22Rv1 (cell line): ENCODE results near the gene KCNJ5.

Source experiments
- H3K27ac ChIP-seq: fragments of 450-650 bp; 2 replicates; pipeline ENCODE4 v1.5.1; 2017
- CTCF ChIP-seq: fragments of 450-650 bp; IDR thresholded peaks from 2 replicates; pipeline ENCODE4 v1.5.1; 2017; ENCODE audit warnings: mild to moderate bottlenecking
- ZFX ChIP-seq: fragments of 450-650 bp; IDR thresholded peaks from 2 replicates; pipeline ENCODE4 v1.6.1; 2017; ENCODE audit warnings: antibody characterized with exemption, borderline replicate concordance

The KCNJ5 gene

GRCh38 chr11:128860571-128861361 is 30.4 kb upstream of the KCNJ5 start:
- no peak overlapping the region for H3K27ac ChIP-seq
- TF ChIP-seq ZFX: no peak
- TF ChIP-seq CTCF: no peak

GRCh38 chr11:128862406-128862805 is 28.8 kb upstream of the KCNJ5 start:
- H3K27ac ChIP-seq: no peak overlapping the region
- TF ChIP-seq CTCF (no peak), ZFX (no peak)

- no peak for TF ChIP-seq ZFX
- TF ChIP-seq CTCF: no peak
- H3K27ac ChIP-seq: no peak overlapping the region
Measured at GRCh38 chr11:128862908-128863660, 28.1 kb upstream of the KCNJ5 start.

GRCh38 chr11:128865490-128865889 is 25.7 kb upstream of the KCNJ5 start:
- no peak for TF ChIP-seq CTCF
- TF ChIP-seq ZFX: no peak
- H3K27ac ChIP-seq: no peak overlapping the region

GRCh38 chr11:128867277-128867676 is 23.9 kb upstream of the KCNJ5 start, which contains the start of gene KCNJ1:
KCNJ1 (minus strand) TSS chr11:128867296; CDS start chr11:128840243, 27,053 bp downstream.
- TF ChIP-seq CTCF (no peak), ZFX (no peak)
- no peak within 1 kb of the TSS for H3K27ac ChIP-seq

GRCh38 chr11:128868841-128869671 is 22.1 kb upstream of the KCNJ5 start:
- no peak overlapping the region for H3K27ac ChIP-seq
- TF ChIP-seq ZFX (no peak), CTCF (no peak)
